Measurements from ENCODE around the gene LPGAT1.
"Not testable (repeated sequence)": the region's sequence is repeated elsewhere in the genome, so short reads cannot be mapped to it uniquely, and the experiment has no call there.

The LPGAT1 gene

DNA sequence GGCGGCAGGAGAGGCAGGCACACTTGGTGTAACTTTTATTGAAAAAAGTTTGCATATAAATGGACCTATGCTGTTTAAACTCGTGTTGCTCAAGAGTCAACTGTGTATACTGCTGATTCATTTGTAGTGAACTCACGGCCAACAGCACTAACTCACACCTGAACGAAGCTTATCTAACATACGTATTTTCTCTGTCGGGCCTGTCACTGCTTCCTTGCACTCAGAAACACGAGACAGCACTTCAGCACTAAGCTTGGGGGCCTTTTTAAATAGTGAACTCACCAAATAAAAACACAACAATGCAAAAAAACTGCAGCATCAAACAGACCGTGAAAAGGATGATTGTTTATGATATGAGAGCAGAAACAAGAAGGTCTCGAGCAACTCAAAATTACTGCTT, 96.2 kb downstream of the LPGAT1 start:
- no peak for DNase-seq

DNA sequence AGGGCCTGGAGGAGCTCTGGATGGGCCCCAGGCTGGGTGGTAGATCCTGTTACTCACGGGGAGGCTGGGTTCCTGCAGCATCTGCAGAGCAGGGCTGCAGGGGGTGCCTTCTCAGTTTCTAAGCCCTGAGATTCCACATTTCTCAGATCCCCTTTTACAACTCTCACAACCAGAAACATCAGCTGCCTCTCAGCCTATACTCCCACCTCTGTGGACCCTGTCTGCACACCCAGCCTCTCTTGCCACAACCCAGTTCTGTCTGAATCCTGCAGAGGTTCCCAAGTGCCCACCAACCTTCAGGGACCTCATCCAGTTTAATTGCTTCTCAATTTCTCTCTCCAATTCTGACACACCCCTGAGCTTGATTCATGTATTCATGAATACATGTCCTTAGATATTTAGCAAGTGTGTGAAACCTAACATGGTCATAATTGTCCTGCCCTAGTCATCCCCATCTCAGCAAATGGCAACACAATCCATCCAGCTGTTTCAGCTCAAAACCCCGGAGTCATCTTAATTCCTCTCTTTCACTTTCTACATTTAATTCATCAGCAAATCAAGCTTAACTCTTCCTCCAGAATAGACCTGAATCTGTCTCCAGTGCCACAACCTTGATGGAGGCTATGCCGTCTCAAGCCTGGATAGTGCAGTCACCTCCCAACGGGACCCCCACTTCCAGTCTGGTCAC, 98.1 kb downstream of the LPGAT1 start:
- no peak for DNase-seq

- DNase-seq, result no peak
These were observed 98.9 kb downstream of the LPGAT1 start for GRCh38 chr1:211731456-211732292.

DNA sequence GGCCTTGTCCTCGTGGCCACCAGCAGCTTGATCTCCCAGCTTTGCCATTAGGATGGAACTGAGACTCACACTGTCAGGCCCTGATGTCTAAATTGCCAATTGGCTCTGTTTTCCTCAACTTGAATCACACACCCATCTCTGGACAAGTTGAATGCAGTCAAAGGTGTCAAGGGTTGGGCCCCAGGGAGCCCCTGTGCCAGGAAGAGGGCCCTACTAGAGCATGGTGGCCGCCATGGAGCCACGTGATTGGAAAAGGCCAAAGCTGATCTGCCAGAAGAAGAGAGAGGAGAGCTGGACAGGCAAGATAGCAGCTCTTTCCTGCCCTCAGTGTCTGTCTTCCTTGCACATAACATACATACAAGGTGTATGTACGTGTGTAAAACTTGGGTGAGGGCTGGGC, 100.2 kb downstream of the LPGAT1 start:
- no peak for DNase-seq

GRCh38 chr1:211729238-211729637, 101.3 kb downstream of the LPGAT1 start:
- no peak for DNase-seq

DNA sequence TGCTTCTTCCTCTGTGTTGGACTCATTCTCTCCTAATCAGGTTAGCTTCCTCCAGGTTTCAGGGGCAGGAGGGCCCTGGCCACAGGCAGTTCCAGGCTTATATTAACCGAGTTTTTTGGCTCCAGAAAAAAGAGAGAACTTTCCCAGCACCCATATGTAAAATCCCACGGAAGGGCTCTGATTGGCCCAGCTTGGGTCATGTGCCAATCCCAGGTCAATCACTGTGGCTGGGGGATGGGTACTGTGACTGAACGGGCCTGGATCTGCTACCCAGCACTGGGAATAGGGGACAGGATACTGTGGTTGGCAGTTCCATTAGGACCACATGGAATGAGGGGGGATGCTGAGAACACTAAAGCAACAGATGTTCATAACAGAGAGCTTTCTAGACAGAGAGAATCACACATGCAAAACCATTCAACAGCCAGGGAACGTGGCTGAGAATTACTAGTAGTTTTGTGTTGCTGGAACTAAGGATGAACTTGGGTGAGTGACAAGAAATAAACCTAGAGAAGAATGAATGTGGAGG, 104.0 kb downstream of the LPGAT1 start:
- no peak for DNase-seq

- no peak for DNase-seq
These were observed 105.8 kb downstream of the LPGAT1 start for GRCh38 chr1:211724687-211725196.

- DNase-seq, result no peak
These were observed 107.3 kb downstream of the LPGAT1 start for GRCh38 chr1:211723273-211723672.

- DNase-seq, result no peak
These were observed 108.0 kb downstream of the LPGAT1 start for GRCh38 chr1:211722277-211723175.

DNA sequence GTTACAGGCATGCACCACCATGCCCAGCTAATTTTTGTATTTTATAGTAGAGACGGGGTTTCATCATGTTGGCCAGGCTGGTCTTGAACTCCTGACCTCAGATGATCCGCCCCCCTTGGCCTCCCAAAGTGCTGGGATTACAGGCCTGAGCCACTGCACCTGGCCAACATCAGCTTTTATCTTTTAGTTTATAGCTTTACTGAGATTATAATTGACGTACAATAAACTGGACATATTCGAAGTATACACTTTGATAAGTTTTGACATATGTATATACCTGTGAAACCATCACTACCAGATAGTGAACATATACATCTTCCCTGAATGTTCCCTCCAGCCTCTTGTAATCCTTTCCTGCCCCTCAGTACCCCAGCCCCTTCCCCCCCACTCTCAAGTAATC, 114.0 kb downstream of the LPGAT1 start:
- not testable (repeated sequence) for DNase-seq

GRCh38 chr1:211715971-211716370, 114.6 kb downstream of the LPGAT1 start:
- no peak for DNase-seq

GRCh38 chr1:211714154-211714553, 116.4 kb downstream of the LPGAT1 start:
- no peak for DNase-seq

DNA sequence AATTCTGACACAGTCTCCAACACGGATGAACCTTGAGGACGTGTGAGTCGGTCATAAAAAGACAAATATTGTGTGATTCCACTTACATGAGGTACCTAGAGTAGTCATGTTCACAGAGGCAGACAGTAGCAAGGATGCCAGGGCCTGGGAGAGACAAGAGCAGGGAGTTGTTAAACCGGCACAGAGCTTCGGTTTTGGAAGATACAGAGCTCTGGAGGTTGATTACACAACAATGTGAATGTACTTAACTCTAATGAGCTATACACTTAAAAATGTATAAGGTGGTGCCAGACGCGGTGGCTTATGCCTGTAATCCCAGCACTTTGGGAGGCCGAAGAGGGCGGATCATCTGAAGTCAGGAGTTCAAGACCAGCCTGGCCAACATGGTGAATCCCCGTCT, 117.3 kb downstream of the LPGAT1 start:
- no peak for DNase-seq

DNA sequence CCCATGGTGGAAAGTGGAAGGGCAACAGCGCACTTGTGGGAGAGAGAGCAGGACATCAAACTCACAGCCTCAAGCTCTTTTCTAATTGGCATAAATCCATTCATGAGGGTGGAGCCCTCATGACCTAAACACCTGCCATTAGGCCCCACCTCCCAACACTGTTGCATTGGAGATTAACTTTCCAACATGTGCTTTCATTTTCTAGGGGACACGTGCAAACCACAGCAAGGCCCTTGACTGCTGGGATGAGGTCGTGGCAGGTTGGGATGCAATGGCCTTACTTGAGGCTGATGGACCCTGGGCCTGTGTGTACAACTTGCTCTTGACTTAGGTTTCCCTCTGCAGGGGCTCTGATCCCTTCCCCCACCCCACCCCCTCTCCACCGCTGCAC, 119.3 kb downstream of the LPGAT1 start:
- no peak for DNase-seq

DNA sequence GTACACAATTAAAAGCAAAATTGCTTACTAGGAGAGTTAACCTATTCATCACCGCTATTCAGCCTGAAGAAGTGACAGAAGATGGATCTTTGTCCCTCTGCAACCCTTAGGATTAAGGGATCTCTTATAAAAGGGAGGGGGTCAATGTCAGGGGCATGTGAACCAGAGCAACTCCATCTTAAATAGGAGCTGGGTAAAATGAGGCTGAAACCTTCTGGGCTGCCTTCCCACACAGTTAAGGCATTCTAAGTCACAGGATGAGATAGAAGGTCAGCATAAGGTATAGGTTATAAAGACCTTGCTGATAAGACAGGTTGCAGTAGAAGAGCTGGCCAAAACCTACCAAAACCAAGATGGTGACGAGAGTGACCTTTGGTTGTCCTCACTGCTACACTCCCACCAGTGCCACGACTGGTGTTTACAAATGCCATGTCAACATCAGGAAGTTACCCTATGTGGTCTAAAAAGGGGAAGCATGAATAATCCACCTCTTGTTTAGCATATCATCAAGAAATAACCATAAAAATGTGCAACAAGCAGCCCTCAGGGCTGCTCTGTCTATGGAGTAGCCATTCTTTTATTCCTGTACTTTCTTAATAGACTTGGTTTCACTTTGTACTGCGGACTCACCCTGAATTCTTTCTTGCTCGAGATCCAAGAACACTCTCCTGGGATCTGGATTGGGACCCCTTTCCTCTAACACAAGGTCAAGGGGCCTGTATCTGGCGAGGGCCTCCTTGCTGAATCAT, 119.8 kb downstream of the LPGAT1 start:
- DNase-seq, result no peak

GRCh38 chr1:211708926-211709325, 121.6 kb downstream of the LPGAT1 start:
- DNase-seq, result no peak

- DNase-seq, result no peak
These were observed 122.6 kb downstream of the LPGAT1 start for GRCh38 chr1:211708006-211708405.

- DNase-seq, result no peak
These were observed 125.0 kb downstream of the LPGAT1 start for GRCh38 chr1:211705467-211706091.

- no peak for DNase-seq
These were observed 126.0 kb downstream of the LPGAT1 start for GRCh38 chr1:211704543-211704942.

DNA sequence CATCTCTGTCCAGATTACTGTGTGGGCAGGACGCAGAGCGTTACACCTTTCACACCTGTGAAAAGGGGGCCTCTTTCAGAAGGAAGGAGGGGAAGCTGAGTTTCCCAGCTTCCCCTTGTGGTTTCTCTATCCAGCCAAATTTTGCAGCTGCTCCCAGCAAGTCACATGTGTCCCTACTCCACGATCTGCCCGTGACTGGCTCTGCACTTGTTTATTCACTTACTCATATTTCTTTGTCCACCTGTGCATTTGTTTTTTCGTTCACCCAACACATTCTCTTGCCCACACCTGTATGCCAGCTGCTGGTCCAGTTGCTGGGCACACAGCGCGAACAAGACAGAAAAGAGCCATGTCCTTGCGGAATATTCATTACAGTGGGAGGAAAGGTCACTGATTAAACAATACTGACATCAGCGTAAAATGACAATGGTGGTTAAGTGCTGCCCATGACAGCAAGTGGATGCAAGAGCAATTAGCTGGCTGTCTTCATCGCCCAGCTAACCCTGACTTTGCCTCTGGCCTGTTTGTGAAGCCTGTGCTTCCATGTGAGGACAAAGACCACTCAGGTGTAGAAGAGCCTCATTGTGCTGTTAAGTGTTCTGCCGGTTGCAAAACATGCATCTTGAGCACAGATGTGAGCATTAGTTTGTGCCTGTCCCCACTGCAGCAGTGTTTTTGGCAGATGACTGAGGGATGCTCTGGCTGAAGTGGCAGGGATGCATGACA, 126.6 kb downstream of the LPGAT1 start:
- no peak for DNase-seq

- no peak for DNase-seq
These were observed 128.8 kb downstream of the LPGAT1 start for GRCh38 chr1:211701733-211702132.

Measured in NK-92 treated with Interleukin-12 subunit alpha and Interleukin-12 subunit beta, amount 100 ng/mL, for 24 hours (cell line).